Measurements from ENCODE around the gene CYBC1. TPM values are rescaled to one million over a fixed set of nuclear protein-coding genes. Genes with fewer than 3 reads are reported as not detected.
"Not testable (repeated sequence)": the region's sequence is repeated elsewhere in the genome, so short reads cannot be mapped to it uniquely, and the experiment has no call there.

Gene CYBC1
- polyA plus RNA-seq, 4 donors = 40.5 to 53.5 (median 50.5) TPM

DNA sequence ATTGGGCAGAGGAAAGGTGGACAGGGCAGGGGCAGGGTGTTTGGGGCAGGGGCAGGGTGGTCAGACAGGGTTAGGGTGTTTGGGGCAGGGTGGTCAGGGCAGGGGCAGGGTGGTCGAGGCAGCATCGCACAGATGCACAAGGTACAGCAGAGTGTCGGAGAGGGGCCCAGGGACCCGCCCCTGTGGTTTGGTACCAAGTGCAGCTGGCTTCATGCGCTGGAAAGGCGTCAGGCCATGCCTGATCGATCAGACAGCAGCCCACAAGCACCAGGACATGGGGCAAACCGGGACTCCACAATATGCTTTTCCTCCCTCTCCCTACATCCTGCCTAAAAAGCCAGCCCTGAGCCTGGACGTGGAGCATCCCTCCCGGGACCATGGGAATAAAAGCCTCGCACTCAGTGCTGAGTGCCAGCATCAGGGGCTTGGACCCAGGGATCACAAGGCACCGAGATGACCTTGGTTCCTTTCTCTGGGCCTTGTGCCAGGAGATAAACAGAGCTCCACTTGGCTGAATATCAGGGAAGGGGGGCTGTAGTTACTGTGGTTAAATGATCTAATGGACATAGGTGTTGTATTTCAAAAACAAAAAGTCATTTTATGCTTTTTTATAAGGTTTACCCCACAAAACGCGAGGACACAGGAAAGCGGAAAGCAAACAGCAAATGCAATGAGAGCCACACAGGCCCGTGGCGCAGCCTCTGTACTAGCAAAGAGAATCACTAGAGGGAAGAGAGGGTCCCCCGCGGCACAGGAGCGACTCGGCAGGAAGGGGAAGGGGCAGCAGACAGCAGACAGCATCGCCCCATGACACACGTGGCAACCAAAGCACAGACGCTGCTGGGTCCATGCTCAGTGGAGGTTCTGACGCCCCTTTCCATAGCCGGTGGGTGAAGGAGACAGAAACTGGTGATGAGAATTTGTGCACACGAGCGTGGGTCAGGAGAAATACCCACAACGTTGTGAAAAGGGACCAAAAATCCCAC, 37.7 kb downstream of the CYBC1 start:
- DNase-seq (ENCODE audit: low read depth in 4 of 4, low spot score in 3 of 4) = no peak

- not testable (repeated sequence) for DNase-seq (ENCODE audit: low read depth in 4 of 4, low spot score in 3 of 4)
Observed at GRCh38 chr17:82412081-82412480, 38.5 kb downstream of the CYBC1 start.

DNA sequence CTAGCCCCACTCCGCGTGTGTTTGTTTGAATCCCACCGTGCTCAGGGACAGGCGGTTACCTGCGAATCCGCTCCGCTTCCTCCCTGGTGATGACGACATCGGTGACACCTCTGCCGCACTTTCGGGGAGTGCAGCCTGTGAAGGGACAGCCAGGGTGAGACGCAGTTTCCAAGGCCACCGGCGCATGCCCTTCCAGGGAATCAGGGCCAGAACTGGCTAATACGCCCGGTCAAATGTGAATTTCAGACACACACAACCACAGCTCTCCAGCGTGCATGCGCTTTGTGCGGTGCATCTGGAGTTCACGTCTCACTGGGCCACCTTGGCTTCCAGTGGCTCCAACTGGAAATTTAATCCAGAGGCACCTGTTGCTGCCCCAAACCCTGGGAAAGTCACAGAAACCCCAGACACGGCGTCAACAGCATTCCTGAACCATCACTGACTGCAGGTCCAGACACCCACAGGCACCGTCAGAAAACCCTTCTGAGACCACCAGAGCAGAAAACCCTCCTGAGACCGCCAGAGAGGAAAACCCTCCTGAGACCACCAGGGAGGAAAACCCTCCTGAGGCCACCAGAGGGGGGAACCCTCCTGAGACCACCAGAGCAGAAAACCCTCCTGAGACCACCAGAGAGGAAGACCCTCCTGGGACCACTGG, 39.0 kb downstream of the CYBC1 start:
- no peak for DNase-seq (ENCODE audit: low read depth in 4 of 4, low spot score in 3 of 4)

- DNase-seq (ENCODE audit: low read depth in 4 of 4, low spot score in 3 of 4) = no peak
Observed at GRCh38 chr17:82410014-82410716, 40.4 kb downstream of the CYBC1 start.

GRCh38 chr17:82408938-82409318, 41.6 kb downstream of the CYBC1 start:
- no peak for DNase-seq (ENCODE audit: low read depth in 4 of 4, low spot score in 3 of 4)

DNA sequence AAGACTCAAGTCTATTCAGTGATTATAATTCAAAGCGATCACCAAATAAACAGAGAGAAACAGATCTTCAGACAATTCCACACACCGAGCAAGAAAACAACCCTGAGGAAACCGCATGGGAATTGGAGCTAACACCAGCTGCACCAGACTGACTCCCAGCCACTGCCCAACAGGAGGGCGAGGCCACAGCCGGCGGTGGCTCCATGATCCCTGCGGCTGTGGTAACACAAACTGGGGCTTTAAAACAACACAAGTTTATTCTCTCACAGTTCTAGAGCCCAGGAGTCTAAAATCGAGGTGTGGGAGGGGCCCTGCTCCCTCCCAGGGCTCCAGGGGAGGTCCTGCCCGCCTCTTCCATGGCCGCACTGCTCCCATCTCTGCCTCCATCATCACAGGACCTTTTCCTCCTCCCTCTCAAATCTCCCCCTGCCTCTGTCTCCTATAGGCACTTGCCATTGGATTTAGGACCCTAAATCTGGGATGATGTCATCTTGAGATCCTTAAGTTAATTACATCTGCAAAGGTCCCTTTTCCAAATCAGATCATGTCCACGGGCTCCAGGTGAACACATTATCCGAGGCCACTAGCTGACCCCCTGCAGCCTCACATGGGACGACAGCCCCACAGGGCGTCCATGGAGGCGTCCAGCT, 42.1 kb downstream of the CYBC1 start:
- DNase-seq (ENCODE audit: low read depth in 4 of 4, low spot score in 3 of 4) = no peak

- DNase-seq (ENCODE audit: low read depth in 4 of 4, low spot score in 3 of 4) = no peak
Observed at GRCh38 chr17:82407255-82407654, 43.3 kb downstream of the CYBC1 start.

- no peak for DNase-seq (ENCODE audit: low read depth in 4 of 4, low spot score in 3 of 4)
Observed at GRCh38 chr17:82406131-82406671, 44.4 kb downstream of the CYBC1 start.

GRCh38 chr17:82405051-82405450, 45.5 kb downstream of the CYBC1 start:
- DNase-seq (ENCODE audit: low read depth in 4 of 4, low spot score in 3 of 4) = no peak

- DNase-seq (ENCODE audit: low read depth in 4 of 4, low spot score in 3 of 4) = no peak
Observed at GRCh38 chr17:82403662-82404660, 46.6 kb downstream of the CYBC1 start.

DNA sequence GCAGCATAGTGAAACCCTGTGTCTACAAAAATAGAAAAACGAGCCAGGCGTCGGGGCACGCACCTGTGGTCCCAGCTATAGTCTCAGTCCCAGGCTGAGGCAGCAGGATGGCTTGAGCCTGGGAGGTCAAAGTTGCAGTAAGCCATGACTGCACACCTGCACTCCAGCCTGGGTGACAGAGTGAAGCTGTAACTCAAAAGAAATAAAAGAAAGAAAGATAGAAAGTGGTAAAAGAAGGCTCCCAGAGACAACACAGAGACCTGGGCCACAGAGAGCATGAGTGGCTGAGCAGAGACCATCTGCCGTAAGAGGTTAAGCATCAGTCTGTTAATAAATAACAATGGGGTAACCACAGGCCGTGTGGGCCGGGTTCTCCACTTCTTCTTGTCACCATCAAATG, 47.7 kb downstream of the CYBC1 start:
- no peak for DNase-seq (ENCODE audit: low read depth in 4 of 4, low spot score in 3 of 4)

DNA sequence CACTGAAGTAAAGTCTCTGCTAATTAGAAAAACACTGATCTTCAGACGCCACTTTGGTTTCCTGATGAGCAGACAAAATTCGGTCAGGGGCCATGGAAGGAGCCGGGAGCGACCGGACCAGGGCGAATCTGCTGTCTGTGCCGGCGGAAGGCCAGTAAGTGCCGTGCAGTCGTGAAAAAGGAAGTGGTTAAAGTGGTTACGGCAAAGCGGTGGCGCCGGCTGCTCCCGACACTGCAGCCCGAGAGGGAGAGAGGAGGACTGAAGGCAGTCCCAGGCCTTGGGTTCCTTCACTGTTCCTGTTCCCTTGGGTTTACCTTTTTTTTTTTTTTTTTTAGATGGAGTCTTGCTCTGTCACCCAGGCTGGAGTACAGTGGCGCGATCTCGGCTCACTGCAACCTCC, 49.7 kb downstream of the CYBC1 start:
- DNase-seq (ENCODE audit: low read depth in 4 of 4, low spot score in 3 of 4) = no peak

DNA sequence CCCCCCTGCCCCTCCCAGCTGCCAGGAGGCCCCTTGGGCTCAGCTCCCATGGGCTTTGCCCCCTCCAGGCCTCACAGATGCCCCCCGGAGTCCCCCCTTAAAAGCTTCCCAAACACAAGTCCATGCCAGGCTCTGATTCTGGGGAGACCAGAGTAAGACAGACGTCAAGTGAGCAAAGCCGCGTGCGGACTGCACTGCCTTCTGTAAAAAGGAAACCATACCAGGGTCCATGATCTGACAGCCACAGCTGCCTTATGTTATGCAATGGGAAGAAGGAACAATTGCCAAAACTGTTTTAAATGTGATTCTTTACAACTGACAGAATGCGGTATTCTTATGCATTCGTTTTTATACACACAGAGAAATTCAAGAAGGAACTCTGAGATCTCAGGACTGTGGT, 50.3 kb downstream of the CYBC1 start:
- no peak for DNase-seq (ENCODE audit: low read depth in 4 of 4, low spot score in 3 of 4)

DNA sequence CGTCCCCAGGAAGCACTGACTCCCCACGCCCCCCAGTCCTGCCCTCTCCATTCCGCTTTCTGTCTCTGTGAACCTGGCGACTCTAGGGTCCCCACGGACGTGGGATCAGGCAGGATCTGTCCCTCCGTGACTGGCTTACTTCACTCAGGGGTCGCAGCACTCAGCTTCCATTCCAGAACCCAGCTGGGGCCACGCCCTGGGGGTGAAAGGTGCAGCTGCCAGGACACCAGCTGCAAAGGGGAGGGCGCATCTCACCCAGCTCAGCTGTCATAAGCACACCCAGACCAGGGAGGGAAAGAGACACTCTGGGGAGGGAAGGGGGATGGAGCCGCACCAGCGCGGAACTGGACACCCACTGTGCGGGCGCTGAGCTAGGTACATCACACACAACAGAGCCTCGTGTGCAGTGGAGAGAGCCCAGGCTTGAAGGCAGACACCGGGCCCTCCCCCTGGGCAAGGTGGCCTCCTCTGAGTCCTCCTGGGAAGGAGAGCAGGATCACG, 50.9 kb downstream of the CYBC1 start:
- no peak for DNase-seq (ENCODE audit: low read depth in 4 of 4, low spot score in 3 of 4)

GRCh38 chr17:82399041-82399441, 51.5 kb downstream of the CYBC1 start:
- DNase-seq (ENCODE audit: low read depth in 4 of 4, low spot score in 3 of 4) = no peak

GRCh38 chr17:82397449-82398335, 52.9 kb downstream of the CYBC1 start:
- DNase-seq (ENCODE audit: low read depth in 4 of 4, low spot score in 3 of 4) = no peak

GRCh38 chr17:82396601-82397435, 53.7 kb downstream of the CYBC1 start:
- DNase-seq (ENCODE audit: low read depth in 4 of 4, low spot score in 3 of 4) = no peak

Data from right renal pelvis (tissue), 4 donors.